C1 segment of cervical spinal cord (tissue), 14 donors: ENCODE measurements around the gene TBC1D19.
"Not testable (repeated sequence)": the region's sequence is repeated elsewhere in the genome, so short reads cannot be mapped to it uniquely, and the experiment has no call there.

Source experiments
- DNase-seq, 14 donors: peaks; one replicate each; lab custom pipeline; 2025; lab: John Stamatoyannopoulos, UW

Gene TBC1D19

DNA sequence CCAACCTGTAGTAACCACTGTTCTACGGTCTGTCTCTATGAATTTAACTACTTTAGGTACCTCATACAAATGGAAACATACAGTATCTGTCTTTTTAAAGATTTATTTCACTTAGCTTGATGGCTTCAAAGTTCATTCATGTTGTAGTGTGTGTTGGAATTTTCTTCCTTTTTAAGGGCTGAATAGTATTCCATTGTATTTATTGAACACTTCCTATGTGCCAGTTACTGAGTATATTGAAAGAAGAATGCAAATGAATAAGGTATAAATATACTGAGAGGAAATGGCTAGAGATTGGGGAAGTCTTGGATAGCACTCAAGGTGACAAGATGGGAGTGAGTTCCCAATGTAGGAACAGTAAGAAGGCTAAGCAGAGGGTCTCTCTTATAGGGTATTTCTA is 17.3 kb downstream of the TBC1D19 start:
- DNase-seq, result no peak

- DNase-seq, result no peak
Observed at GRCh38 chr4:26607776-26608175, 23.9 kb downstream of the TBC1D19 start.

- no peak for DNase-seq
Observed at GRCh38 chr4:26609391-26609790, 25.5 kb downstream of the TBC1D19 start.

GRCh38 chr4:26609868-26610267 is 26.0 kb downstream of the TBC1D19 start:
- no peak for DNase-seq

DNA sequence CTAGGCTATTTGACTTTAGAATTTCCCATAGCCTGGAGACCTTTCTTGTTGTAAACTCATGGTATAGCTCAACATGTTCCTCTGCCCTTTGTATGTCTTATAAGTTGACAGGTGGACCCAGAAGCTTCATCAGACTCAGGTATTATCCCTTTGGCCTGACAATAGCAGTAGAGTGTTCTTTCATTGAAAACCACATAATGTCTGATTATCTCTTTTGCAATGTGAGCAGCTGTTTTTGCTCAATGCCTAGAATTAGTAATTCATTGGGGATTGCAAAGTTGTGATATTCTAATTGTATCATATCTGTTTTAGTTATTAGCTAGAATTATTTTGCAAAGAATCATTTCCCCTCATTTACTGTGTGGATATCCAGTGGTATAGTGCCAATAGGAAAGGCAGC is 27.5 kb downstream of the TBC1D19 start:
- no peak for DNase-seq

DNA sequence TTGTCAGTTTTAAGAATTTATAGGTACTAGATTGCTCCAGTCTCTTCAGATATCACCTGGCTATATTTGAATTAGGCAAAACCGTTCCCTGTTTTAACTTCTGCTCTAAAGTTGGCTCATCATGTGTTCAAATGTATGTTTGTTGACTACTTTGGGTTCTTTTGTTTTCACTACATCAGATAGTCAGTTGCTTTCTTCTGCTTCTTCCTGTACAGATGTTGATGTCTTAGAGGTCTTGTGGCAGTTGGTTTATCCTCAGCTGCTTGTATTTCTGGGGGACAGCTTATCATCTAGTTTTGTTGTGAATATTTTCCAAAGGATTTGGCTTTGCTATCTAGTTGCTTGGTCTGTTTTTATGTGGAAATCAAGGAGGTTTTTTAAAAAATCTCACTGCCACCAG is 28.0 kb downstream of the TBC1D19 start:
- DNase-seq, result no peak

GRCh38 chr4:26613237-26613636 is 29.4 kb downstream of the TBC1D19 start:
- DNase-seq, result no peak

- no peak for DNase-seq
Observed at GRCh38 chr4:26613735-26614134, 29.9 kb downstream of the TBC1D19 start.

- DNase-seq, result no peak
Observed at GRCh38 chr4:26619784-26620183, 35.9 kb downstream of the TBC1D19 start.

DNA sequence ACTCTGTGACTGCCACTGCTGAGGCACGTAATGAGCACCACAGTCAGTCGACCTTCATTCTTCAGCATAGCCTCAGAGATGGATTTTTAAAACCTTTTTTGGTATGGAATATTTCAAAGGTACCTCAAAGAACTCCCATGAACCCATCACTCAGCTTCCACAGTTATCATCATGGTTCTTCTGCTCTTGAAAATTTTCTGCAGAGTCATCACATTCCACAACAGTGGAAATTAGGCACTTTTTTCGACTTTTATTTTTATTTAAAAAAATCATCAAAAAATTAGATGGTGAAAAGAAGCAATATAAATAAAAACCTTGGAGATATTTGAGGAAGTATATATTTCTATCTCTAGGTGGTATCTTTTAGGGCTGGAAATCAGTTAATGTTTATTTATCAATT is 37.5 kb downstream of the TBC1D19 start:
- DNase-seq, result no peak

GRCh38 chr4:26622913-26623312 is 39.0 kb downstream of the TBC1D19 start:
- DNase-seq, result no peak

DNA sequence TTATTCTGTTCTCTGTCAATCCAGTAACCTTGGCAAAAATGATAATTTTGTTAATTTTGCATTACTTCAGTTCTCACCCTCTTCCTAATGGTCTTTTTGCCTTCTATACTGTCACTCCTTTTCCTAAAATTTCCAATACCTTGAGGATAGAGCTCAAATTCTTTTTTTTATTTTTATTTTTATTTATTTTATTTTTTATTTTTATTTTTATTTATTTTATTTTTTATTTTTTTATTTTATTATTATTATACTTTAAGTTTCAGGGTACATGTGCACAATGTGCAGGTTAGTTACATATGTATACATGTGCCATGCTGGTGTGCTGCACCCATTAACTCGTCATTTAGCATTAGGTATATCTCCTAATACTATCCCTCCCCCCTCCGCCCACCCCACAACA is 42.8 kb downstream of the TBC1D19 start:
- not testable (repeated sequence) for DNase-seq

- no peak for DNase-seq
Observed at GRCh38 chr4:26632916-26633315, 49.0 kb downstream of the TBC1D19 start.

DNA sequence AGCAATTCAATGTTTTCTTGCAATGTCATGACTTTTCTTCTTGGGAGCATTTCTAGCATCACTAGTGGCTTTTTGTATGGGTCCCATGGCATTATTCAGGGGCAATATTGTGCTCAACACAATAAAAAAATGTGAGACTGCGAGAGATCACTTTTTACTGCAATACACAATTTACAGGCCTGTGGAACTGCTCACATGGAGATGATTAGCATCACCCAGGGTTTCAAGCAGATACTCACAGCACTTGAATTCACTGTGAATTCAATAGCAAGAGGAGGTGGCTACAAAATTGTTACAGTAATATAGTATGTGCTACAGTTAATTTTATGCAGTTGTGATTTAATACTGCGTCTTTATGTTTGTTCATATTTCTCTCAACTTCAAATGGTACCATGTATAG is 50.4 kb downstream of the TBC1D19 start:
- no peak for DNase-seq

DNA sequence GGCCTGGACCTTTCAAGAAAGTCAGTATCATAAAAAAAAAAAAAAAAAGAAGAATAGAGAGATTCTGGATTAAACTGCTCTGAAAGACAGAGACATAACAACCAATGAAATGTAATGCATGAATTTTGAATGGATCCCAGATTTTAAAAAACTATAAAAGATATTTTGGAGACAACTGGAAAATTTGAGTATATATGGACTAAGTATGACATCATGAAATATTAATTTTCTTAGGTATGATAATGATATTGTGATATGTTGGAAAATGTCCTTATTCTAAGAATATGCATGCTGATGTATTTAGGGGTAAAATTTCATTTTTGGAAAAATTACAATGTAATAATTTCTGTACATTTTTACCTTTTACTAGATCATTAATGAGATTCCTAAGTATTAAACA is 52.6 kb downstream of the TBC1D19 start:
- DNase-seq, result no peak

DNA sequence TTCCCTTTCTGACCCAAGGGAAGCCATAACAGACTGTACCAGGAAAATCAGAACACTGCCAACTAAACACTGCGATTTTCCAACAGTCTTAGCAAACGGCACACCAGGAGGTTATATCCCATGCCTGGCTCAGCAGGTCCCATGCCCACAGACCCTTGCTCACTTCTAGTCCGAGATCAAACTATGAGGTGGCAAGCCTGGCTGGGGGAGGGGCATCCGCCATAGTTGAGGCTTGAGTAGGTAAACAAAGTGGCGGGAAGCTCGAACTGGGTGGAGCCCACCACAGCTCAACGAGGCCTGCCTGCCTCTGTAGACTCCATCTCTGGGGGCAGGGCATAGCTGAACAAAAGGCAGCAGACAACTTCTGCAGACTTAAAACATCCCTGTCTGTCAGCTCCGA is 56.8 kb downstream of the TBC1D19 start:
- not testable (repeated sequence) for DNase-seq

GRCh38 chr4:26647523-26648224 is 63.8 kb downstream of the TBC1D19 start:
- DNase-seq, result no peak

- no peak for DNase-seq
Observed at GRCh38 chr4:26648260-26648659, 64.4 kb downstream of the TBC1D19 start.

DNA sequence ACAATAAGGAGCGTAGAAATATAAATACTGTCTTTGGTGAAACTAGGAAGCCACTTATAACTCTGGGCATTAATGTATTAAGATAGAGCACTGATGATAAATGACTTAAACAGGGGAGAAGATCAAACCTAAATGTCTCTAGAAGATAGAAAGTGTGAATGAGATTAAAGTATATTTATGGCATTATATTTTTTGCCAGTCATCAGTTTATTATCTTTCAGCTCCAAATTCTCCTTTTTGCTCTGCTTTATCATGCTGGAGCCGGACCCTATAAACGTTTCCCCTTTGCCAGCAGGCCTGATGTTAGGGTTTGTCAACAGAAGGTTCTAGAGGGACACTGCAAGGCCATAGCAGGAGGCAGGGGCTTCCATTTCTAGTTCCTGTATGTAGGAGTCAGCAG is 76.4 kb downstream of the TBC1D19 start:
- no peak for DNase-seq

GRCh38 chr4:26663888-26664287 is 80.0 kb downstream of the TBC1D19 start:
- no peak for DNase-seq

DNA sequence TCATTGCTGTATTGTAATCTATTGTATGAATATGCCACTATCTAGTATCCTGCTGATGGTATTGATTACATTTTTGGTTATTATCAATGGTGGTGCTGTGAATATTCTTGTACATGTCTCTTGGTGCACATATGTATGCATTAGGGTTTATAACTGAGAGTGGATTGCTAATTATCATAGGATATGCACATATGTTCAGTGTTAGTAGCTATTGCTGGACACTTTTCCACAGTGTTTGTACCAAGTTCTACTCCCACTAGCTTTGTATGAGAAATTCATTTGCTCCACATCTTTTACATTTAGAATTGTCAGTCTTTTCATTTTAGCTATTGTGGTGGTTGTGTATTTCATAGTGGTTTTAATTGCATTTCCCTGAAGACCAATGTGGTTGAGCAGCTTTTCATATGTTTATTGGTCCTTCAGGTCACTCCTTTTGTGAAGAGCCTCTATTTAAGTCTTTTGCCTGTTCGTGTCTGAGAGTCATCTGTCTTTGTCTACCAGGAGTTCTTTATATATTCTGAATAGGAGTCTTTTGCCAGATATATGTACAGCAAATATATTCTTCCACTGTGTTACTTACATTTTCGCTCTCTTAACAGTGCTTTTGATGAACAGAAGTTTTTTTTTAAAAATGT is 87.1 kb downstream of the TBC1D19 start:
- no peak for DNase-seq

DNA sequence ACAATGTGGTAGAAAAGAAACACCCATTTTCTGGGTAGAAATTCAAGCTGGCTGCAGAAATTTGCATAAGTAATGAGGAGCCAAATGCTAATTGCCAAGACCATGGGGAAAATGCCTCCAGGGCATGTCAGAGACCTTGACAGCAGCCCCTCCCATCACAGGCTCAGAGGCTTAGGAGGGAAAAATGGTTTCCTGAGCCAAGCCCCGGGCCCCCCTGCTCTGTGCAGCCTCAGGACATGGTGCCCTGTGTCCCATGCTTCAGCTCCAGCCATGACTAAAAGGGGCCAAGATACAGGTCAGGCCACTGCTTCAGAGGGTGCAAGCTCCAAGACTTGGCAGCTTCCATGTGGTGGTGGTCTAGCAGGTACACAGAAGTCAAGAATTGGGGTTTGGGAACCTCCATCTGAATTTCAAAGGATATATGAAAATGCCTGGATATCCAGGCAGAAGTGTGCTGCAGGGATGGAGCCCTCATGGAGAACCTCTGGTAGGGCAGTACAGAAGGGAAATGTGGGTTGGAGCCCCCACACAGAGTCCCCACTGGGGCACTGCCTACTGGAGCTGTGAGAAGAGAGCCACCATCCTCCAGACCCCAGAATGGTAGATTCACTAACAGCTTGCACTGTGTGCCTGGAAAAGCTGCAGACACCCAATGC is 95.3 kb downstream of the TBC1D19 start:
- DNase-seq, result not testable (repeated sequence)

- DNase-seq, result no peak
Observed at GRCh38 chr4:26682436-26682835, 98.6 kb downstream of the TBC1D19 start.
